GM19035 (cell line): ENCODE data around the gene LRRK1.

Experiments used
- ATAC-seq: cut with Tn5 transposase; IDR thresholded peaks from one replicate; pipeline ENCODE4 v1.9.1; 2021; ENCODE audit not compliant: unreplicated experiment

The LRRK1 gene

DNA sequence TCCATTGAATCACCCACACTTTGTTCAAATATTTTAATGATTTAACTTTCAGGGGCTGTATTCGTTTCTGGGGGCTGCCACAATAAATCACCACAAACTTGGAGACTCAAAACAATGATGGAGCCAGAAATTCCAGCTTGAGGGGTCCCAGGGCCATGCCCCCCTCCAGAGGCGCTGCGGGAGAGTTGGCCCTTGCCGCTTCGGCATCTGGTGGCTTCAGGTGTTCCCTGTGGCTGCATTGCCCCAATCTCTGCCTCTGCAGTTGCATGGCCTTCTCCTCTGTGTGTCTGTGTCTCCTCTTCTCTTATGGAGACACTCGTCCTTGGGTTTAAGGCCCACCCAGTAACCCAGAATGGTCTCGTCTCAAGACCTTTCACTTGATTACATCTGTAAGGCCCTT lies 187.9 kb downstream of the LRRK1 start:
- no peak for ATAC-seq

DNA sequence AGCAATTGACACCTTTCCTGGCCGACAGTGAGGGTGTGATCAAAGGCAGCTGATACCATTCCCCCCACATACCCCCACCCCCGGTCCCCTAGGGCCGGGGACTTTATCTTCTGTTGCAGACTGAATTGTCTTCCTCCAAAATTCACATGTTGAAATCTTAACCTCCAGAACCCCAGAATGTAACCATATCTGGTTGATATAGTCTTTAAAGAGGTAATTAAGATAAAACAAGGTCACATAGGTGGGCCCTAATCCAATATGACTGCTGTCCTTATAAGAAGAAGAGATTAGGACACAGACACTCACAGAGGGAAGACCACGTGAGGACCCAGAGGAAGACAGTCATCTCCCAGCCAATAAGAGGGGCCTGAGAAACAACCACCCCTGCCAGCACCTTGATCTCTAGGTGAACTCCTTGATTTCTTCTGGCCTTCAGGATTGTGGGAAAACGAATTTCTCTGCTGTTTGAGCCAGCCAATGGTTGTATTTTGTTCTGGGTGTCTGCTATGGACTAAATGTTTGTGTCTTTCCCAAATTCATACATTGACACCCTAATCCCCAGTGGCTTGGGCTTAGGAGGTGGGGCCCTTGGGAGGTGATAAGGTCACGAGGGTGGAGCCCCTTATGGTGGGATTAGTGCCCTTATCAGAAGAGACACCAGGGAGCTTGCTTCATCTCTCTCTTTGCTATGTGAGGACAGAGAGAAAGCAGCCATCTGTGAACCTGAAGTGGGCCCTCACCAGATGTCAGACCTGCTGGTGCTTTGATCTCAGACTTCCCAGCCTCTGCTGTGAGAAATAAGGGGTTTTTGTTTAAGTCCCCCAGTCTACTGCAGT lies 188.7 kb downstream of the LRRK1 start:
- ATAC-seq = no peak

DNA sequence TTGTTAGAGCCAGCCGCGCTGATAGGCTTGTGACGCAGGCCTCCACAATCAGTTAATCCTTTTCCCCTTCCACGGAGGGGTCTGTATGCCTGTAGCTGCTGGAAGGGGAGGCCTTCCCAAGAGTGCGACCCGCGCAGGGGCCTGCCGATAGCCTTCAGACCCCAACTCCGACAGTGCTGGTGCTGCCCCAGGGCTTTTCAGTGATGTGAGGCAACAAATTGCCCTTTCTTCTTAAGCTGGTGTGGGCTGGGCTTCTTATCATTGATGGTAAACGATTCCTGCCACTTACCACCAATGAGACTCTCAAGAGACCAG lies 189.3 kb downstream of the LRRK1 start:
- no peak for ATAC-seq

DNA sequence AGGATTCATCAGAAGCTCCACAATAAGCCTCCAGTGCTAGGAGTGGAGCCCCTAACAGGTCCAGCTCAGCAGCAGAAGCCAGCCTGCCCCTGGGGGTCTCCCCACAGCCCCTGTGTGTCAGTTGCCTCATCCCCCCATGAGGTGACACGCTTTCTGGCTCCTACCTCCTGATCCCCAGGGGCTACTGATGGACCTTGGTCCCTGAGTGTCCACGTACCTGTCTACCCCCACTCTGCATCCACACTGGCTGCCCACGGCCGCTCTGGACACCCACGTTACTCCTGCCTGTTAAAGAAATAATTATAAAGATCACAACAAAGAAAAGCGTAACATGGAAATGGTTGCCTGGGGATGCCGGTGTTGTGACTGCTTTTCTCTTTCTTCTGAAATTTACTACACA lies 189.6 kb downstream of the LRRK1 start:
- no peak for ATAC-seq

- no peak for ATAC-seq
These were observed 191.8 kb downstream of the LRRK1 start for GRCh38 chr15:101110681-101111569.

GRCh38 chr15:101111570-101112262 lies 192.6 kb downstream of the LRRK1 start:
- no peak for ATAC-seq

- no peak for ATAC-seq
These were observed 193.4 kb downstream of the LRRK1 start for GRCh38 chr15:101112336-101113113.

- no peak for ATAC-seq
These were observed 194.2 kb downstream of the LRRK1 start for GRCh38 chr15:101113114-101114005.

- no peak for ATAC-seq
These were observed 195.0 kb downstream of the LRRK1 start for GRCh38 chr15:101114166-101114565.

DNA sequence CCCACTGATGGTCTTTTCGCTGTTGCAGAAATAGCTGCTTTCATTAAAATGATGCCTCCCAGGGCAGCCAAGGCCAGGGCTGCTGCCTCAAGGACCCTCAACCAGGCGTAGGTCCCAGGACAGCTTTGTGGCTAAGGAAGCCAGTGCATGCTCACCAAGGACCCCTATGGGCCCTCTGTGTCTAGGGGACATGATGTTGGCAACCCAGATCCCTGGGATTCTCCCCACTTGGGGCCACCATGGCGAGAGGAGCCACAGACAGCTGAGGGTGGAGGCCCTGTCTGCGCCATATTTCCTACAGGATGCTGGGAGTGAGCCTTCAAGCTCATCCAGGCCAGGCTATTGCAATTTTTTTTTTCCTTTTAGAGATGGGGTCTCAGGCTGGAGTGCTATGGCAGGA lies 195.5 kb downstream of the LRRK1 start:
- no peak for ATAC-seq

GRCh38 chr15:101115393-101115785 lies 196.2 kb downstream of the LRRK1 start:
- no peak for ATAC-seq

- no peak for ATAC-seq
These were observed 196.9 kb downstream of the LRRK1 start for GRCh38 chr15:101115786-101116680.

DNA sequence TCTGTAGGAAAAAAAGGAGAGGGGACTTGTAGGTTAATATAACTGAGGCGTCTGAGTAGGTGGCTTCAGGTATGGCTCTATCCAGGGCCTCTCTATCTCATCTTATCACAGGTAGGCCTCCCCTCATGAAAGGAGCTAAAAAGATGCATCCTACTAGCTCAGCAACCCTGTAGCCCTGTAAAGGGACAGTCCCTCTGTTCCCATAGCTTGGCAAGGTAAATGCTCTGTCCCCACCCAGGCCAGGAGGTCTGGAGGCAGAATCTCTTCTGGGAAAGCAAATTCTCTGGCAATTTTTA lies 197.5 kb downstream of the LRRK1 start:
- ATAC-seq = no peak

DNA sequence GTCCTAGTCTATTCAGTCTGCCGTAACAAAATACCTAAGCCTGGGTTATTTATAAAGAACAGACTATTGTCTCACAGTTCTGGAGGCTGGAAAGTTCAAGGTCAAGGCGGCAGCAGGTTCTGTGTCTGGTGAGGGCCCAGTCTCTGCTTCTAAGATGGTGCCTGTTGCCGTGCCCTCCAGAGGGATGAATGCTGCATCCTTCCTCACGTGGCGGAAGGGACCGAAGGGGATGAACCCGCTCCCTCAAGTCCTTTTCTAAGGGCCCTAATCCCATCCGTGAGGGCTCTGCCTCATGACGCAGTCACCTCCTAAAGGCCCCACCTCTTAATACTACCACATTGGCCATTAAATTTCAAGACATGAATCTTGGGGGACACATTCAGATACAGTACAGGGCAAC lies 199.0 kb downstream of the LRRK1 start:
- ATAC-seq = no peak

DNA sequence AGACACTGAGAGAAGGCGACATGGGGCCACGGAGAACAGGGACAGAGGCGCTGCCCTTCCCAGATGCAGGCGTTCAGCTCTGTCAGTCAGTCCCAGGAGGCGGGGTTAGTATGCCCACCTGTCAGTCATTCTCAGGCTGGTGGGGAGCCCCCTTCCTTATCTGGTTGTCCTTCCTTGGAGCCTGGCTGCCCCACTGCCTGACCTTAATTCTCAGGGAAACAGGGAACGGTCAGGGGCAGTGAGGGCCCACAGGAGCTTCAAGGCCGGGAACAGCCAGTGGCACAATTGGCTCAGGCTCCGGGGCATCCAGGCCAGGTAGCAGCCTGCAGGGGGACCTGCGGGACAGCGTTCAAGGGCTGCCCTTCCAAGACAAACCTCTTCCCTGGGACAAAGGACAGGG lies 199.5 kb downstream of the LRRK1 start:
- ATAC-seq = no peak

GRCh38 chr15:101119181-101119580 lies 200.0 kb downstream of the LRRK1 start:
- no peak for ATAC-seq
